Measurements from ENCODE around the gene TECPR2. TPM values are rescaled to one million over a fixed set of nuclear protein-coding genes. Genes with fewer than 3 reads are reported as not detected.
"Not testable (repeated sequence)": the region's sequence is repeated elsewhere in the genome, so short reads cannot be mapped to it uniquely, and the experiment has no call there.

TECPR2 gene
- total RNA-seq, 2 donors from 2014 or later: 4.6 to 4.9 TPM

GRCh38 chr14:102544046-102544746, 181.5 kb downstream of the TECPR2 start:
- no peak overlapping the region for H3K27ac Mint-ChIP-seq
- ATAC-seq (replicated peaks): no peak
- H3K27me3 Mint-ChIP-seq: peaks cover 17% of the 10 kb centered on the region
- H3K36me3 Mint-ChIP-seq (ENCODE audit: low read depth): no peaks in the 10 kb centered on the region
- H3K9me3 Mint-ChIP-seq: no peaks in the 10 kb centered on the region
- peak overlapping the region; percentile 40 for H3K4me3 Mint-ChIP-seq
- no peaks in the 10 kb centered on the region for H3K4me1 Mint-ChIP-seq

- Mint-ChIP-seq H3K4me1 (no peaks in the 10 kb centered on the region), H3K27ac (no peak overlapping the region), H3K4me3 (peak overlapping the region; percentile 51), H3K27me3 (peaks cover 17% of the 10 kb centered on the region), H3K9me3 (no peaks in the 10 kb centered on the region), H3K36me3 (ENCODE audit: low read depth) (no peaks in the 10 kb centered on the region)
- peak; percentile 73 for ATAC-seq (replicated peaks)
Measured at GRCh38 chr14:102544747-102545460, 182.2 kb downstream of the TECPR2 start.

GRCh38 chr14:102545461-102546265, 182.9 kb downstream of the TECPR2 start:
- Mint-ChIP-seq H3K4me3 (peak overlapping the region; percentile 51), H3K9me3 (no peaks in the 10 kb centered on the region)

GRCh38 chr14:102548616-102549240, 186.0 kb downstream of the TECPR2 start:
- no peak for ATAC-seq (replicated peaks)
- H3K36me3 Mint-ChIP-seq (ENCODE audit: low read depth): no peaks in the 10 kb centered on the region
- H3K4me3 Mint-ChIP-seq: no peak overlapping the region
- H3K27ac Mint-ChIP-seq: no peak overlapping the region
- H3K9me3 Mint-ChIP-seq: no peaks in the 10 kb centered on the region
- H3K27me3 Mint-ChIP-seq: peaks cover 18% of the 10 kb centered on the region
- H3K4me1 Mint-ChIP-seq: no peaks in the 10 kb centered on the region

More at GRCh38 chr14:102545461-102546265, 182.9 kb downstream of the TECPR2 start:
- peaks cover 21% of the 10 kb centered on the region for H3K27me3 Mint-ChIP-seq
- no peaks in the 10 kb centered on the region for H3K4me1 Mint-ChIP-seq
- no peaks in the 10 kb centered on the region for H3K36me3 Mint-ChIP-seq (ENCODE audit: low read depth)
- no peak overlapping the region for H3K27ac Mint-ChIP-seq
- ATAC-seq (replicated peaks): no peak

GRCh38 chr14:102550927-102551401, 188.2 kb downstream of the TECPR2 start:
- not testable (repeated sequence) for H3K36me3 Mint-ChIP-seq (ENCODE audit: low read depth); H3K27ac Mint-ChIP-seq

More at GRCh38 chr14:102550927-102551401, 188.2 kb downstream of the TECPR2 start:
- H3K4me1 Mint-ChIP-seq; H3K27me3 Mint-ChIP-seq; H3K4me3 Mint-ChIP-seq; H3K9me3 Mint-ChIP-seq; ATAC-seq (replicated peaks): not testable (repeated sequence)

Other genes with a start within 250 kb of the TECPR2 start
- gene WDR20, start 223.0 kb upstream of the TECPR2 start, total RNA-seq: 10 to 100 TPM; 30.9 to 33.0 TPM
- 1 to 10 TPM; 2.3 to 5.5 TPM for gene MOK, start 57.8 kb upstream of the TECPR2 start, total RNA-seq
- gene ZNF839, start 43.2 kb upstream of the TECPR2 start, total RNA-seq: 10 to 100 TPM in 1 of 2 donors, 1 to 10 TPM in 1; 8.2 to 11.2 TPM
- 10 to 100 TPM; 33.5 to 37.8 TPM for gene CINP, start 51 bp upstream of the TECPR2 start, total RNA-seq
- gene ANKRD9, start 146.8 kb downstream of the TECPR2 start, total RNA-seq: 1 to 10 TPM; 6.0 to 6.9 TPM
- 10 to 100 TPM; 16.4 to 23.6 TPM for gene RCOR1, start 229.7 kb downstream of the TECPR2 start, total RNA-seq